OCI-LY1 (cell line): Measurements from ENCODE around the gene MPL.

Source experiments
- H2AFZ ChIP-seq: fragments of 200-600 bp; sonication (generic), shearing (Covaris generic); 2 replicates; pipeline ENCODE4 v1.6.0; 2014; ENCODE audit warnings: antibody characterized with exemption, mild to moderate bottlenecking, low read length
- H3F3A ChIP-seq: fragments of 200-600 bp; sonication (generic), shearing (Covaris generic); 2 replicates; pipeline ENCODE4 v1.6.0; 2014; ENCODE audit warnings: mild to moderate bottlenecking, antibody characterized with exemption, low read length, moderate library complexity; ENCODE audit not compliant: insufficient read depth
- H3K27ac ChIP-seq: fragments of 200-600 bp; sonication (generic); 2 replicates; pipeline ENCODE4 v1.5.1; 2014; ENCODE audit warnings: low read length, mixed run types, mild to moderate bottlenecking, low read depth; ENCODE audit not compliant: poor library complexity, severe bottlenecking
- H3K27me3 ChIP-seq: fragments of 200-600 bp; sonication (generic); 2 replicates; pipeline ENCODE4 v1.6.0; 2014; ENCODE audit warnings: antibody characterized with exemption, mild to moderate bottlenecking, low read length, moderate library complexity; ENCODE audit not compliant: insufficient read depth
- H3K36me3 ChIP-seq: fragments of 200-600 bp; sonication (generic); 2 replicates; pipeline ENCODE4 v1.6.1; 2014; ENCODE audit warnings: mild to moderate bottlenecking, antibody characterized with exemption, low read length, moderate library complexity, mixed read lengths; ENCODE audit not compliant: insufficient read depth
- H3K4me1 ChIP-seq: fragments of 200-600 bp; sonication (generic); 2 replicates; pipeline ENCODE4 v1.5.1; 2014; ENCODE audit warnings: mild to moderate bottlenecking, low read length, moderate library complexity; ENCODE audit not compliant: insufficient read depth, severe bottlenecking
- H3K4me2 ChIP-seq: fragments of 200-600 bp; sonication (generic), shearing (Covaris generic); 2 replicates; pipeline ENCODE4 v1.6.1; 2014; ENCODE audit warnings: low read length
- H3K4me3 ChIP-seq: fragments of 200-600 bp; sonication (generic); 2 replicates; pipeline ENCODE4 v1.5.1; 2014; ENCODE audit warnings: low read length, low read depth, mild to moderate bottlenecking, mixed read lengths; ENCODE audit not compliant: poor library complexity, severe bottlenecking
- H3K79me2 ChIP-seq: fragments of 200-600 bp; shearing (Covaris generic); 2 replicates; pipeline ENCODE4 v1.6.1; 2016; ENCODE audit warnings: mixed run types, low read length, mixed read lengths; ENCODE audit not compliant: insufficient read depth
- H3K9ac ChIP-seq: fragments of 200-600 bp; sonication (generic), shearing (Covaris generic); 2 replicates; pipeline ENCODE4 v1.6.1; 2014; ENCODE audit warnings: mild to moderate bottlenecking, low read length, mixed read lengths
- H3K9me2 ChIP-seq: fragments of 200-600 bp; sonication (generic), shearing (Covaris generic); 2 replicates; pipeline ENCODE4 v1.6.1; 2014; ENCODE audit warnings: low read depth, mild to moderate bottlenecking, low read length, mixed read lengths
- H3K9me3 ChIP-seq: fragments of 200-600 bp; shearing (Covaris generic); 2 replicates; pipeline ENCODE4 v1.6.1; 2014; ENCODE audit warnings: low read length, mixed read lengths
- H4K20me1 ChIP-seq: fragments of 200-600 bp; sonication (generic), shearing (Covaris generic); 2 replicates; pipeline ENCODE4 v1.6.0; 2016; ENCODE audit warnings: mild to moderate bottlenecking, low read length; ENCODE audit not compliant: insufficient read depth
- EZH2 ChIP-seq: fragments of 200-600 bp; sonication (generic), shearing (Covaris generic); IDR thresholded peaks from 2 replicates; pipeline ENCODE4 v1.8.0; 2017; ENCODE audit warnings: borderline replicate concordance, mixed run types, mild to moderate bottlenecking, antibody characterized with exemption, low read length, moderate library complexity, mixed read lengths
- TF ChIP-seq, protein P1 (sequence below): fragments of 200-600 bp; sonication (generic), shearing (Covaris generic); IDR thresholded peaks from 2 replicates; pipeline ENCODE4 v1.5.1; 2017; ENCODE audit warnings: mild to moderate bottlenecking, antibody characterized with exemption, low read length, moderate library complexity, mixed read lengths

MPL gene

DNA sequence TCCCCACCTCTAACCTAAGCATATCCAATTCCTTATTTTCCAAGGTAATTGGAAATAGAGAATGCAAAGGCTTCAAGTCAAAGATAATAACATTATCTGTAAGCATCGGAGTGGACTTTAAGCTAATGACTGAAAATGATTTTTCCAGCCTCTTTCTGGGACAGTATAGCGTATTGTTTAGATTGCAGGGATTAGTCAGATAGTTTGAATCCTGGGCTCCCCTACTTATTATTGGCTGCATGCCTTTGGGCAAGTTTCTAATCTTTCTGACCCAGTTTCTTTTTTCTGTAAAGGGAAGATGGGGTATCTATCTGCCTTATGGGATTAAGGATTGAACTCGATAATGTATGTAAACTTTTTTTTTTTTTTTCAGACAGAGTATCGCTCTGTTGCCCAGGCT is 19.6 kb downstream of the MPL start:
- Histone ChIP-seq H3K27me3 (no peaks in the 10 kb centered on the region), H3K27ac (no peak overlapping the region), H3K9me3 (no peaks in the 10 kb centered on the region), H3K4me2 (no peak overlapping the region), H2AFZ (no peak overlapping the region), H3K9ac (no peak overlapping the region), H3K4me3 (no peak overlapping the region), H3K9me2 (no peaks in the 10 kb centered on the region), H4K20me1 (no peaks in the 10 kb centered on the region), H3K4me1 (peaks cover 31% of the 10 kb centered on the region), H3K79me2 (peaks cover 9% of the 10 kb centered on the region), H3F3A (peaks cover 4% of the 10 kb centered on the region; the same call in 1 of the 2 replicates), H3K36me3 (peaks cover 33% of the 10 kb centered on the region)
- no peak for TF ChIP-seq EZH2
- TF ChIP-seq, protein P1, sequence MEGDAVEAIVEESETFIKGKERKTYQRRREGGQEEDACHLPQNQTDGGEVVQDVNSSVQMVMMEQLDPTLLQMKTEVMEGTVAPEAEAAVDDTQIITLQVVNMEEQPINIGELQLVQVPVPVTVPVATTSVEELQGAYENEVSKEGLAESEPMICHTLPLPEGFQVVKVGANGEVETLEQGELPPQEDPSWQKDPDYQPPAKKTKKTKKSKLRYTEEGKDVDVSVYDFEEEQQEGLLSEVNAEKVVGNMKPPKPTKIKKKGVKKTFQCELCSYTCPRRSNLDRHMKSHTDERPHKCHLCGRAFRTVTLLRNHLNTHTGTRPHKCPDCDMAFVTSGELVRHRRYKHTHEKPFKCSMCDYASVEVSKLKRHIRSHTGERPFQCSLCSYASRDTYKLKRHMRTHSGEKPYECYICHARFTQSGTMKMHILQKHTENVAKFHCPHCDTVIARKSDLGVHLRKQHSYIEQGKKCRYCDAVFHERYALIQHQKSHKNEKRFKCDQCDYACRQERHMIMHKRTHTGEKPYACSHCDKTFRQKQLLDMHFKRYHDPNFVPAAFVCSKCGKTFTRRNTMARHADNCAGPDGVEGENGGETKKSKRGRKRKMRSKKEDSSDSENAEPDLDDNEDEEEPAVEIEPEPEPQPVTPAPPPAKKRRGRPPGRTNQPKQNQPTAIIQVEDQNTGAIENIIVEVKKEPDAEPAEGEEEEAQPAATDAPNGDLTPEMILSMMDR = no peak

DNA sequence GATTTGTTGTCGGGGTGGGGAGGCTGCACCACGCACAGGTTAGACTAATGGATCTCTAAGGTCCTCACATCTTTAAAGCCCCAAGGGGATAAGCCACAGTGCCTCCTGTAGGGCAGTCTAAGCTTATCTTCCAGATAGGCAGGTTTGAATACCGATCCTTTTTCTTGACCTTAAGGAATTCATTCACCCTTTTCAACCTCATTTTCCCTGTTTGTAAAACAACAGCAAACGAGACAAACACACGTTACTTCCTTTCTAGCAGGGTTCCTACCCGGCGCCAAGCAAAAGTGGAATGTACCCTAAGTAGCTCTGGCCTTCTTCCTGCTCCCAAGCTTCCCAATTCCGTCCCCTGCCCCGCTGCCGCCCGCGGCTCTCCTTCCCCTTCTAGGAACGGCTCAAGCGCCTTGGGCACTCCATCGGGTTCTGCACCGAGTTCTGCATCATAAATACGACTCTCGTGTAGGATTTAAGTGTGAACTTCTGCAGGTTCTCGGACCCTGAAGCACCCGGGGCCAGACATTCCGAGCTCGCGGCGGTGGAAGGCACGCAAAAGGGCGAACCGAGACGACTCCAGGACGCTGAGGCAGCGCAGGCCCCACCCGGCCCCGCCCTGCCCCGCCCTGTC is 20.6 kb downstream of the MPL start:
- Histone ChIP-seq H3K9me2 (no peaks in the 10 kb centered on the region), H3K4me2 (peak overlapping the region; percentile 85), H3K36me3 (peaks cover 43% of the 10 kb centered on the region), H4K20me1 (no peaks in the 10 kb centered on the region), H3K79me2 (peaks cover 9% of the 10 kb centered on the region), H2AFZ (no peak overlapping the region), H3K27me3 (no peaks in the 10 kb centered on the region), H3K4me1 (peaks cover 31% of the 10 kb centered on the region), H3K4me3 (peak overlapping the region; percentile 84), H3K9ac (peak overlapping the region; percentile 88), H3K27ac (peak overlapping the region; percentile 31), H3K9me3 (no peaks in the 10 kb centered on the region), H3F3A (peaks cover 4% of the 10 kb centered on the region; the same call in 1 of the 2 replicates)
- no peak for TF ChIP-seq EZH2
- TF ChIP-seq, protein P1 = peak; percentile 37; the same call in 1 of the 2 replicates

DNA sequence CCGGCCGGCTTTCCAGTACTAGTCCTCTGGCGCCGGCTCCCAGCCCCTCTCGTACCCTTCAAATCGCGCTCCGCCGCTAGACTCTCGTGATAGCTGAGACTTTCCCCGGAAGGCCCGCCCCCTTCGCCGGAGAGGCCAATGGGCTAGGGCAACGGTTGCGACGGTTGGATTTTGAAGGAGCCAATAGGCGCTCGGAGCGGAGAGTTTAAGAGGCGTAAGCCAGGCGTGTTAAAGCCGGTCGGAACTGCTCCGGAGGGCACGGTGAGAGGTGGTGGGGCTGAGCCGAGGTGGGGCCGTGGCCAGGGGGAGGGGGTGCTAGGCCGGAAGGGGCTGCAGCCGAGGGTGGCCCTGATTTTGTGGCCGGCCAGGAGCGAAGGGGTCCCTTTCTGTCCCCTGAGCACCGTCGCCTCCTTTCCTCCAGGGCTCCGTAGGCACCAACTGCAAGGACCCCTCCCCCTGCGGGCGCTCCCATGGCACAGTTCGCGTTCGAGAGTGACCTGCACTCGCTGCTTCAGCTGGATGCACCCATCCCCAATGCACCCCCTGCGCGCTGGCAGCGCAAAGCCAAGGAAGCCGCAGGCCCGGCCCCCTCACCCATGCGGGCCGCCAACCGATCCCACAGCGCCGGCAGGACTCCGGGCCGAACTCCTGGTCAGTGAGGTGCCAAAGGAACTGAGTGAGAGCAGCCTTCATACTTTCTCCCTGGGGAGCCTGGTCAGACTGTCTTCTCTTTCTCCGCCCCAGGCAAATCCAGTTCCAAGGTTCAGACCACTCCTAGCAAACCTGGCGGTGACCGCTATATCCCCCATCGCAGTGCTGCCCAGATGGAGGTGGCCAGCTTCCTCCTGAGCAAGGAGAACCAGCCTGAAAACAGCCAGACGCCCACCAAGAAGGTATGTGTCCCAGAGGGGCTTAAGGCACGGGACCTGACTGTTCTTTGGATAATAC is 21.4 kb downstream of the MPL start, which contains the start of gene CDC20:
TSS of gene CDC20 (plus strand) at position 236 of the 948 bp plus-strand sequence. CDS start at position 471, 235 bp downstream.
- no peaks in the 10 kb centered on the region for H4K20me1 ChIP-seq
- H3K4me2 ChIP-seq = peak within 1 kb of the TSS; percentile 91
- H3K36me3 ChIP-seq = peaks cover 51% of the 10 kb centered on the region
- H3K79me2 ChIP-seq = peaks cover 9% of the 10 kb centered on the region
- no peak within 1 kb of the TSS for H2AFZ ChIP-seq
- no peaks in the 10 kb centered on the region for H3K27me3 ChIP-seq
- H3K4me3 ChIP-seq = peak within 1 kb of the TSS; percentile 84
- no peak for TF ChIP-seq EZH2
- TF ChIP-seq, protein P1 = no peak
- H3K27ac ChIP-seq = peak within 1 kb of the TSS; percentile 71
- H3K9me2 ChIP-seq = no peaks in the 10 kb centered on the region
- peak within 1 kb of the TSS; percentile 90 for H3K9ac ChIP-seq
- H3K9me3 ChIP-seq = no peaks in the 10 kb centered on the region
- H3F3A ChIP-seq = peaks cover 4% of the 10 kb centered on the region; the same call in 1 of the 2 replicates
- H3K4me1 ChIP-seq = peaks cover 31% of the 10 kb centered on the region
